ENCODE measurements around the gene MYO7B.

MYO7B gene

DNA sequence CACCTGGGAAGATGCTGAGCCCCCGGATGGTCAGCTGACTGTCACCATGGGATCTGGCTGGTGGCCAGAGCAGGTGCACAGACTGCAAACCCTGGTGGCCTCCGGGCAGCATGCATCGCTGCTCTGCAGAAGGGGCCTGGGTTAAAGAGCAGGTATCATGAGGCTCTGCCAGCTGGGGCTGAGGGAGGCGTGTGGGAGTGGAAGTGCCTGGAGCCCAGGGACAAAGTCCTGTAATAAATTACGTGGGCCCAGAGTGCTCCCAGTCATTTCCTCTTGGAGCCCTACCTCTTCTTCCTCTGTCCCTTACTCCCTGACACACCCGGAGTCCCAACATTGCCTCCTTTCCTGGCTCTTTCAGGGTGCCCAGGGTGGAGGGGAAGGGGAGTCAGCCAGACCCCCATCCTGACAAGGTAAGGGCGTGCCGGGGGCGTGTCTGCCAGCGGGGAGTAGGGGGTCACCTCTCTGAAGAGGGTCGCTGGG, at the start of gene MYO7B:
MYO7B (plus strand) TSS at position 262 of the 480 bp plus-strand sequence. CDS start 24,040 bp downstream, outside the sequence.
- DNase-seq (ENCODE audit: low spot score), result peak; percentile 31

- no peak for DNase-seq (ENCODE audit: low spot score)
Observed at GRCh38 chr2:127485694-127486071, 49.8 kb upstream of the MYO7B start.

GRCh38 chr2:127486247-127487058, 49.0 kb upstream of the MYO7B start:
- DNase-seq (ENCODE audit: low spot score), result no peak

DNA sequence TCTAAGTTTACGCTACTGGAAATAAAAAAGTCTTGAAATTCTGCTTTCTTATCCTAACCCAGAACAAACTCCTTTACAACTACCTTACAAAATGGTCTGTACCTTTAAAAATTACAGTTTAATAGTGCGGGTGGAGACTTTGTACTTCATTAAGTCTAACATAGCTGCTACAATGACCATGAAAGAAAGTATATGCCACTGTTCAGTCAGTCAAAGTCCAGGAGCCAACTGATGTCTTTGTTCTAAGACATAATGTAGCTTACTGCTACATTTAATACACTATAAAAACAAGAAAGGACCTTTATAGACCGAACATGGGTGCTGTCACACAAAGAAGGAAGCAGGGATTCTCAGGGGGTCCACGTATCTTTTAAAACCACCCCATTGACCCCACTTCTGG, 45.2 kb upstream of the MYO7B start:
- no peak for DNase-seq (ENCODE audit: low spot score)

GRCh38 chr2:127498386-127498785, 37.1 kb upstream of the MYO7B start:
- no peak for DNase-seq (ENCODE audit: low spot score)

DNA sequence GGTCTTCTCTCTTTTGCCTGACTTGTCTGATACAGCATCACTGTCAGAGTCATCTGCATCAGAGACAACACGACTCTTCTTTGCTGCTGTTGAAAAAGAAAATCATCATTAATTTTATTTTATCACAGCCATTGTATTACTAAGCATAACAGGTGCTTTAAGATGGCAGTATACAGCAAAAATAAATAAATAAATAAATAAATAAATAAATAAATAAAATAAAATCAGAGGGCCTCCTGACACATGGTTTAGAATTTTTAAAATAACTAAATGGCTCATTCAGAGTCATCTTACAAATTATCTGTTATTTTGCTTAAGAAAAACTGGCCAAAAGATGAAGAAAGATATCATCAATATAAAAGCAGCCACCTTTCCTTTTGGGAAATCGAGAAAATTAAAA, 32.0 kb upstream of the MYO7B start:
- DNase-seq (ENCODE audit: low spot score), result no peak

DNA sequence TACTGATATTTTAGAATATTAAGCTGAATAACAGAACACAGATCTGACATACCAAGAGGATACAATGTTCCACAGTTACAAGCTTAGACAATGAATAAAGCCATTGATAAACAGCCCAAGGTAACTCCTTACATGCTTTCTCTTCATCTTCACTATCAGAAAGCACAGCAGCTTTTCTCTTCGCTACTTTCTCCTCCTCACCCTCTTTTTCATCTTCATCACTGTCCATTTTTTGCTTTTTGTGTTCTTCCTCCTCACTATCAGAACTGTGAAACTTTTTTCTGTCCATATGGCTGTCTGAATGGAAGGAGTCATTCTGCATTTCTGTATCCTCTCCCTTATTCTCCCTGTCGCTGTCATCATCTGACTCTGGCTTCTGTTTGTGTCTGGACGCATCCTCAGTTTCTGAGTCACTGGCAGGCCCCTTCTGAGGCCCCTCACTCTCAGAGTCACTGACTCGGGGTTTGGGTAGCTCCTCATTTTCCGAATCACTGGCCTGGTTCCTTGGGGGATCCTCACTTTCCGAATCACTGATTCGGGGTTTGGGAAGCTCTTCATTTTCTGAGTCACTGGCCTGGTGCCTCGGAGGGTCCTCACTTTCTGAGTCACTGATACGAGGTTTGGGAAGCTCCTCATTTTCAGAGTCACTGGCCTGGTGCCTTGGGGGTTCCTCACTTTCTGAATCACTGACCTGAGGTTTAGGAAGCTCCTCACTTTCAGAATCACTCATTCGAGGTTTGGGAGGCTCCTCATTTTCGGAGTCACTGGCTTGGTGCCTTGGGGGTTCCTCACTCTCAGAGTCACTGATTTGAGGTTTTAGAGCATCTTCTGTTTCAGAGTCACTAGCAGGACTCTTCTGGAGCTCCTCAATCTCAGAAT, 30.7 kb upstream of the MYO7B start:
- peak; percentile 52 for DNase-seq (ENCODE audit: low spot score)

GRCh38 chr2:127506510-127506909, 29.0 kb upstream of the MYO7B start:
- DNase-seq (ENCODE audit: low spot score), result no peak

- DNase-seq (ENCODE audit: low spot score), result peak; percentile 35
Observed at GRCh38 chr2:127508023-127508630, 27.4 kb upstream of the MYO7B start.

- DNase-seq (ENCODE audit: low spot score), result peak; percentile 98
Observed at GRCh38 chr2:127508631-127509034, 26.9 kb upstream of the MYO7B start.

DNA sequence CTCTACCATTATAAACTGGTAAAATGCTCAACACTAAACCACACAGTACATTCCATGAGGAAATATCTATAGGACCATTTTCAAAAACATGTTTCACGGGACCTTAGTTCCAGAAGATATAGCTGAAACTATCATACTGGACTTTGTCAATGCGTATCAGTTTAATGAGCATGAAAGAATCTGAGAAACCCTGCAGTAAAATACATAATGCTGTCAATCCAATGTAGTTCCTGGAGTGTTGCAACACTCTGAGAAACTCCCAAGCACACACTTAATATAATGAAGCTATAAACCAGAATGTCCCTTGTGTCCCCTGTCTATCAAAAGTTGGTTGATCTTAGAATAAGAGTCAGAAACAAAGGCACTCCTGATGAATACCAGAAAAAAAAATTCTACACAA, 25.4 kb upstream of the MYO7B start:
- no peak for DNase-seq (ENCODE audit: low spot score)

GRCh38 chr2:127511090-127511695, 24.3 kb upstream of the MYO7B start:
- peak; percentile 58 for DNase-seq (ENCODE audit: low spot score)

GRCh38 chr2:127511917-127512316, 23.6 kb upstream of the MYO7B start:
- DNase-seq (ENCODE audit: low spot score), result no peak

DNA sequence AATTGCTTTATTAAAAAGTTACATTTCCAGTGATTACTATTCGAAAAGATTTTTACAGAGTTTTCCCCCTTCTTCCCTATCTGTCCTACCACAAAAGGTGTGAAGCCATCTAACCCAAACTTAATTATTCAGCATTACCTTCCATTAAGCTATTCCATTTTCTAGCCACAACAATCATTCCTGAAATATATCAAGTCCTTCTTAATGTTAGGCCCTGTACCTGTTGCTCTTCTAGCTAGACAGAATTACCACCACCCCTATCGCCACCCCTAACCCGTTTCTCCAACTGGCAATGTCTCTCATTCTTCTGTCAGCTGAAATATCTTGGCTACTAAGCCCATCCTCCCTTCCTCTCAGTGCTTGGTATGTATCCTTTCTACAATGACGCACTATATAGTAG, 23.1 kb upstream of the MYO7B start:
- DNase-seq (ENCODE audit: low spot score), result no peak

GRCh38 chr2:127514076-127514475, 21.4 kb upstream of the MYO7B start:
- no peak for DNase-seq (ENCODE audit: low spot score)

GRCh38 chr2:127514485-127514884, 21.0 kb upstream of the MYO7B start:
- no peak for DNase-seq (ENCODE audit: low spot score)

DNA sequence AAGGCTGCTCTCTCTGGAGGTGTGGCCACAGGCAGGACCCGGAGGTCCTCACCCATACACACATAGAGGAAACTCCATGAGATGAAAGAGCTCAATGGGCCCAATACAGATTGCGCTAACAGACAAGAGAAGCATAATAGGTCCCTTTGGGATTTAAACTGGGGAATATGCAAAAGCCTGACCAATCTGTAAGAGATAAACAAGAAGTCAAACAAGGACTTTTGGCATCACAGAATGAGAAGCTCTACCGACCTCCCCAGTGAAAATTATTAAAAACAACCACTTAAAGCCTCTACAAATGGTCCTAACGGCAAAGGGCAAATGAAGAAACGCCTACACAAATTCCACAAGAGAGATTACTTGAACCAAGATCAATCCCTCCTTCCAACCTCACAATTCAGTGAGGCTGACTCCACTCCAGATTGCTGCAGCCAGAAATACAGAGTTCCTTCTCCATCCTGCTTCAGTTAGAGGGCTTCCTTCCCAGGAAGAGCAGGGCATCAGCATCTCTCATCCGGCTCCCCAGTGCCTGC, 20.0 kb upstream of the MYO7B start:
- no peak for DNase-seq (ENCODE audit: low spot score)

- no peak for DNase-seq (ENCODE audit: low spot score)
Observed at GRCh38 chr2:127516041-127516762, 19.3 kb upstream of the MYO7B start.

GRCh38 chr2:127517465-127517864, 18.0 kb upstream of the MYO7B start:
- no peak for DNase-seq (ENCODE audit: low spot score)

DNA sequence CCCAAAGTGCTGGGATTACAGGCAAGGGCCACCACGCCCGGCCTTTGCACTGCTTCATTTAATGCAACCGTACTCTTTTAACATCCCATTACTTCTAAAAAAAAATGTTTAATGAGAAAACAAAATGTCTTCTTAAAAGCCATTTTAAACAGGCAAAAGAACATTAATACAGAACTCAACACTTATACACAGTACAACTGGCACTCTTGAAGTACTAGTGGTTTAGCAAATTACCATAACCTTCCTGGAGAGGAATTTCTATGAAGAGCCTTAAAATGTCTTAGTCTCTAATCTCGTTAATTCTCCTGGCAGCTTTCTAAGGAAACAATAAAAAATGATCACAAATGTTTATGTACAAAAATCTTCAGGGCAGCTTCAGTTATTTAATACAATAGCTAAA, 15.1 kb upstream of the MYO7B start:
- DNase-seq (ENCODE audit: low spot score), result no peak

DNA sequence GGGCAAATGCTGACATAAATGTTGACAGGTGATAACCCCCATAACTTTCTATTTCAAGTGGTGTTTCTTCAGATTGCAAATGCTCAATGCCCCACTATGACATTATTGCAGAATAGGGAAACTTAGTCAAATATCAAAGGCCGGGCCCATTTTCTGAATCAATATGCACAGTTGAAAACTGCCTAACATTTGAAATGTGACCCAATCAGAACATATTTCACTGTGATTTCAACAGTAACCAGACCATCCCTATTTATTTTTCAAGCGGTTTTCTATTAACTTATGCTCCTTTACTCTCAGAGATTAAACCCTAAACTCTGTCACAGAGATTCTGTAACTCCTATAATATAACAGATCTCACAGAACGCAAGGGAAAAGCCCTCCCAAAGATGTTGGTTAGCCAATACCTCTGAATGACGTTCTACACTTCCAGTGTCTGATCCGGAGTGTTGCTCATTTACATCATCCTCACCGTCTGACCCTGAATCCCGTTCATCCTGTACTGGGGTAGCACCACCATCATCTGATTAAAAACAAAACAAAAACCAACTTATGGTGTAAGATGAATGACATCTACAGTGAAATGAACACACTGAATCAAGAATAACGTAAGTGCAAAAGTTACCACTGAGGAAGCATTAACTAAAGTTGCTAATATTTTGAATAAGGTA, 12.1 kb upstream of the MYO7B start:
- no peak for DNase-seq (ENCODE audit: low spot score)
